ENCODE results near the gene MLPH. TPM values are rescaled to one million over a fixed set of nuclear protein-coding genes. Genes with fewer than 3 reads are reported as not detected.
A peak's percentile ranks its signal among the peaks of the same experiment; 100 is the strongest.

The MLPH gene
- total RNA-seq, 4 donors from 2014 or later = 5.3 to 8.7 (median 7.8) TPM

DNA sequence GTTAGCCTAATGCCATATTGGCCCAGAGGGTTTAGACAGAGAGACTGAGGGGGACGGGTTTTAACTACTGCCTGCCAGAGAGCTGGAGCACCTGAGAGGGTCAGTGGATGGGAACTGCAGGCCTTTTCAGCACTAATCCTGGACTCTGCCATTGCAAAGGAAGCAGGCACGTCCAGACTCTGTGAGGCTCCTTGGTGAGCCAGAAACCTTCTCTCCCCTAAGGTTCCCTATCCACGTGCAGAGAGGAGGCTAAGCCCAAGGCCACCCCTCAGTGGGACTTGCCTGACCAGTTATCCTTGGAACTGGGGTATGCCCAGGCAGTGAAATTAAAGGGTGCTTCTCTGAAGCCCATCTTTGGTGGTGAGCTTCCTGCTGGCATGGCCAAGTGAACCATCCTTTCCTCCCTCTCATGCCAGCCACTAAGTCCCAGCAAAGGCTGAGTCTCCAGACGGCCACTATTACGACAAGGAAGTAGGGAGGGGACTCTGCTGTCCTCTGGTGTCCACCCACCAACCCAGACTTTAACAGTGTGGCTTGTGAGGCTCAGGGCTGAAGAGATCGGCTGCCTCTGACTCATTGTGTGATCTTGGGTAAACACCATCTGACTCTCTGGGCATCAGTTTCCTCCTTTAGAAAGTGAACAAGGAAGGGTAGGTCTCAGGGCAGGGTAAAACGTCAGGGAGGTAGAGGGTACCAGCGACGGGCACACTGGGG lies 3.9 kb upstream of the MLPH start:
- H3K4me1 ChIP-seq = peaks cover 24 to 50% (median 45%) of the 10 kb centered on the region in 4 donors

DNA sequence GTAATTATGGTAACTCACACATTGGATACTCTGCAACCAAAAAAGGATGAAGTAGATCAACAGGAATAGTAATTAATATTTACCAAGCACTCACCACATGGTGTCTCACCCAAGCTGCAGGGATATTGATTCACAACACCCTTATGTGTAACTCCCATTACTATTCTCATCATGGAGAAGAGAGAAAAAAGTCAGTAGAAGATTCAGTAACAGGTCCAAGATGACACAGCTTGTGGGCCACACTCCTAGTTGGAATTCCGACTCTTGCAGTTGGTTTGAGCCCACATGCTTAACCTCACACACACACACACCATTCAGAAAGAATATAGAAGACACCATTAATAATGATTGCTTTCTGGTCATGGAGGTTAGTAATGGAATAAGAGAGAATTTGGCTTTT lies 1.7 kb upstream of the MLPH start:
- 91% methylated on average over 1 of the region's 1 CpG for WGBS
- peaks cover 0 to 41% (median 7%) of the 10 kb centered on the region in 4 donors for H3K27me3 ChIP-seq
- DNase-seq (ENCODE audit: extremely low spot score) = no peak
- peaks cover 28 to 34% (median 31%) of the 10 kb centered on the region in 4 donors for H3K4me1 ChIP-seq
- H3K9me3 ChIP-seq = peaks cover 0 to 6% (median 2%) of the 10 kb centered on the region in 4 donors
- no peaks in the 10 kb centered on the region for H3K36me3 ChIP-seq
- TF ChIP-seq EP300 (IDR thresholded peaks at IDR 0.05) (no peak), CTCF (IDR thresholded peaks at IDR 0.05) (no peak), POLR2A (IDR thresholded peaks at IDR 0.05; ENCODE audit: low read depth) (no peak), POLR2AphosphoS5 (IDR thresholded peaks at IDR 0.05) (no peak)
- intact Hi-C loops (cut with DNase I) = no loop called here
- H3K4me3 ChIP-seq = no peak overlapping the region
- no peak overlapping the region for H3K27ac ChIP-seq (replicated peaks in 1 of 4)

More for the DNA sequence above, 3.9 kb upstream of the MLPH start:
- 78% methylated on average over 8 of the region's 9 CpGs for WGBS
- Histone ChIP-seq H3K9me3 (no peaks in the 10 kb centered on the region), H3K36me3 (no peaks in the 10 kb centered on the region), H3K27ac (replicated peaks in 1 of 4) (peak overlapping the region; percentile 16 to 52 (median 37)), H3K27me3 (peaks cover 0 to 30% (median 7%) of the 10 kb centered on the region in 4 donors), H3K4me3 (no peak overlapping the region)
- DNase-seq (ENCODE audit: extremely low spot score) = no peak
- intact Hi-C loops (cut with DNase I) = no loop called here
- TF ChIP-seq POLR2A (IDR thresholded peaks at IDR 0.05; ENCODE audit: low read depth) = no peak
- peak in 1 of 2 donors; percentile 16 for TF ChIP-seq POLR2AphosphoS5 (IDR thresholded peaks at IDR 0.05)

GRCh38 chr2:237485844-237486243 lies 1.2 kb upstream of the MLPH start:
- Histone ChIP-seq H3K36me3 (no peaks in the 10 kb centered on the region), H3K9me3 (peaks cover 0 to 11% (median 5%) of the 10 kb centered on the region in 4 donors), H3K4me1 (peaks cover 28 to 32% (median 30%) of the 10 kb centered on the region in 4 donors), H3K4me3 (peak overlapping the region in 3 of 4 donors; percentile 51 to 64 (median 55)), H3K27me3 (peaks cover 0 to 41% (median 7%) of the 10 kb centered on the region in 4 donors), H3K27ac (replicated peaks in 1 of 4) (no peak overlapping the region)
- intact Hi-C loops (cut with DNase I) = no loop called here
- DNase-seq (ENCODE audit: extremely low spot score) = no peak
- TF ChIP-seq POLR2A (IDR thresholded peaks at IDR 0.05; ENCODE audit: low read depth) (no peak), EP300 (IDR thresholded peaks at IDR 0.05) (no peak), CTCF (IDR thresholded peaks at IDR 0.05) (no peak)

DNA sequence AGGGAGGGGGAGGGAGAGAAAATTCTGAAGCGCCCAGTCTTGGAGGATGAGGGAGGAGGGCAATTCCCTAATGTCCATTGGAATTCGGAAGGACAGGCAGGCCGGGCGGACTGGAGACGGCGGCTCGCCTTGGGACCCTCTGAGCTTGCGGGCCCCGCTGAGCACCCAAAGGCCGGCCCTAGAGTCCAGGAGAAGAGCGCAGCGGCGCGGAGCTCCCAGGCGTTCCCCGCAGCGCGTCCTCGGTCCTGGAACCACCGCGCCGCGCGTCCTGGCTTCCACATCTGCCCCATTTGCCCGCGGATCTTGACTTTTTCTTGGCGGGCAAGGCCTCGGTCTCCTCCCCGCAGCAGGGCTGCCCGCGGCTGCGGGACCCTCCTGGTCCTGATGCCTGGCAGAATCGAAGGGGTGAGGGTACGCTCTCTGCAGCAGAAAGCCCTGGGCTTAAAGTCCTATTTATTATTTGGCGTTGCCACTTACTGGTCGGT lies 675 bp upstream of the MLPH start:
- peak overlapping the region in 1 of 4 donors; percentile 9 for H3K27ac ChIP-seq (replicated peaks in 1 of 4)
- peaks cover 0 to 41% (median 7%) of the 10 kb centered on the region in 4 donors for H3K27me3 ChIP-seq
- WGBS = 6% methylated on average over 16 of the region's 36 CpGs
- no peak for DNase-seq (ENCODE audit: extremely low spot score)
- H3K4me3 ChIP-seq = peak overlapping the region; percentile 51 to 64 (median 53)
- intact Hi-C loops (cut with DNase I) = no loop called here
- no peaks in the 10 kb centered on the region for H3K36me3 ChIP-seq
- TF ChIP-seq EP300 (IDR thresholded peaks at IDR 0.05) (no peak), CTCF (IDR thresholded peaks at IDR 0.05) (no peak), POLR2A (IDR thresholded peaks at IDR 0.05; ENCODE audit: low read depth) (no peak), POLR2AphosphoS5 (IDR thresholded peaks at IDR 0.05) (no peak)
- peaks cover 28 to 32% (median 30%) of the 10 kb centered on the region in 4 donors for H3K4me1 ChIP-seq
- peaks cover 0 to 16% (median 10%) of the 10 kb centered on the region in 4 donors for H3K9me3 ChIP-seq

DNA sequence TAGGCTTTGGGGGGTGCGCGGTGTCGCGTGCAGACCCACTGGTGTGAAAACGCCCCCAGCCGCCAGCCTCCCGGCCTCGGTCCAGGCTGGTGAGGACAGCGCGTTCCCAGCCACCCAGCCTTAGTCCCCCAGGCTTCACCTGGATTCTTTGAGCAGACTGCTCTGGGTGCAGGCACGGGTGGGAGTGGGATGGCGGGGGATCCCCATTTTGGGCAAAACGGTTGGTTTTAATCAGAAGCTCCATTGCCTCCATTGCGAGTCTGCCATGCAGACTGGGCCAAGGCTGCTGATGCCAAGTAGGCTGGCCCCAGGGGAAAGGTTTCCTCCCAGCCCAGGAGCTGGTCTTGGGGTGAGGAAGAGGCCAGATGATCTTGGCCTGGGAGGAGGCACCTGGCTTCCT lies 445 bp downstream of the MLPH start:
- Histone ChIP-seq H3K27me3 (peaks cover 0 to 41% (median 7%) of the 10 kb centered on the region in 4 donors), H3K27ac (replicated peaks in 1 of 4) (no peak overlapping the region), H3K4me1 (peaks cover 23 to 25% (median 24%) of the 10 kb centered on the region in 4 donors), H3K4me3 (peak overlapping the region; percentile 51 to 64 (median 53)), H3K36me3 (no peaks in the 10 kb centered on the region), H3K9me3 (peaks cover 0 to 28% (median 17%) of the 10 kb centered on the region in 4 donors)
- intact Hi-C loops (cut with DNase I) = no loop called here
- DNase-seq (ENCODE audit: extremely low spot score) = no peak
- 40% methylated on average over 12 of the region's 14 CpGs for WGBS
- no peak for TF ChIP-seq POLR2AphosphoS5 (IDR thresholded peaks at IDR 0.05)
- TF ChIP-seq POLR2A (IDR thresholded peaks at IDR 0.05; ENCODE audit: low read depth) = no peak
- TF ChIP-seq CTCF (IDR thresholded peaks at IDR 0.05) = no peak
- no peak for TF ChIP-seq EP300 (IDR thresholded peaks at IDR 0.05)
